PC-9 (cell line): ENCODE measurements around the gene FIGNL2. TPM values are rescaled to one million over a fixed set of nuclear protein-coding genes. Genes with fewer than 3 reads are reported as not detected.

Experiments used
- BruUV-seq: library from RNA; stranded (reverse); fragments of 400-500 nt; replicated peaks from 2 replicates; lab custom pipeline; 2021; lab: Mats Ljungman, UMichigan
- CTCF ChIA-PET: fragments of 300-600 bp; sonication (Branson Sonifier 250); formaldehyde crosslinking; loops from one replicate; lab custom pipeline; 2022; ENCODE audit warnings: antibody characterized with exemption; lab: Charles Lee
- POLR2A ChIA-PET: fragments of 300-600 bp; sonication (Branson Sonifier 250); formaldehyde crosslinking; loops from one replicate; lab custom pipeline; 2022; ENCODE audit warnings: antibody characterized with exemption; ENCODE audit not compliant: unreplicated experiment; lab: Charles Lee
- DNase-seq, 2 experiments: peaks; one replicate each; pipeline versions ENCODE4 v3.0.0 to v3.0.0-alpha.2; 2015 to 2022; ENCODE audit warnings: mixed read lengths in 1 of 2
- H2AFZ ChIP-seq: fragments of 200-600 bp; sonication (generic); 2 replicates; pipeline ENCODE4 v1.8.1; 2017; ENCODE audit warnings: antibody characterized with exemption
- H3F3A ChIP-seq: fragments of 200-600 bp; sonication (generic); 2 replicates; pipeline ENCODE4 v1.8.1; 2017; ENCODE audit warnings: antibody characterized with exemption, mild to moderate bottlenecking, low read depth; ENCODE audit not compliant: insufficient read depth
- H3K27ac ChIP-seq: fragments of 200-600 bp; sonication (generic); 2 replicates; pipeline ENCODE4 v1.6.1; 2016; ENCODE audit warnings: mixed run types
- H3K27me3 ChIP-seq: fragments of 200-600 bp; sonication (generic); 2 replicates; pipeline ENCODE4 v1.6.1; 2016; ENCODE audit warnings: low read depth, mixed run types; ENCODE audit not compliant: insufficient read depth
- H3K36me3 ChIP-seq: fragments of 200-600 bp; sonication (generic); 2 replicates; pipeline ENCODE4 v1.6.1; 2016; ENCODE audit warnings: low read depth, mixed run types
- H3K4me1 ChIP-seq: fragments of 200-600 bp; sonication (generic); replicated peaks from 2 replicates; pipeline ENCODE4 v1.6.1; 2016; ENCODE audit warnings: mixed run types; ENCODE audit not compliant: insufficient read depth
- H3K4me2 ChIP-seq: fragments of 200-600 bp; sonication (generic); 2 replicates; pipeline ENCODE4 v1.6.1; 2017; ENCODE audit warnings: mixed run types
- H3K4me3 ChIP-seq: fragments of 200-600 bp; sonication (generic); 2 replicates; pipeline ENCODE4 v1.6.1; 2016; ENCODE audit warnings: mixed run types
- H3K79me2 ChIP-seq: fragments of 200-600 bp; sonication (generic); 2 replicates; pipeline ENCODE4 v1.6.1; 2017; ENCODE audit warnings: low read depth, mixed run types
- H3K9me2 ChIP-seq: fragments of 200-600 bp; sonication (generic); 2 replicates; pipeline ENCODE4 v1.8.1; 2017; ENCODE audit warnings: mild to moderate bottlenecking; ENCODE audit not compliant: insufficient read depth
- H3K9me3 ChIP-seq: fragments of 200-600 bp; sonication (generic); 2 replicates; pipeline ENCODE4 v1.8.1; 2016; ENCODE audit warnings: low read depth; ENCODE audit not compliant: insufficient read depth
- H4K20me1 ChIP-seq: fragments of 200-600 bp; sonication (generic); 2 replicates; pipeline ENCODE4 v1.8.1; 2017; ENCODE audit not compliant: insufficient read depth
- EZH2 ChIP-seq: fragments of 200-600 bp; sonication (generic); IDR thresholded peaks from 2 replicates; pipeline ENCODE4 v1.8.0; 2017; ENCODE audit warnings: antibody characterized with exemption, low read depth
- intact Hi-C: fragments of 100-400 bp; cut with micrococcal nuclease; formaldehyde crosslinking; loops from one replicate; pipeline ENCODE4 v1.10.0; 2022; ENCODE audit not compliant: unreplicated experiment
- total RNA-seq: library from RNA; stranded (reverse); gene quantifications from 2 replicates; pipeline ENCODE4 v1.2.3, GENCODE V29; 2021
- TF ChIP-seq, protein P1 (sequence below): fragments of 200-600 bp; sonication (generic); conservative IDR thresholded peaks from 2 replicates; pipeline ENCODE4 v1.6.1; 2017; ENCODE audit warnings: mixed run types, antibody characterized with exemption, mild to moderate bottlenecking, moderate library complexity

Gene FIGNL2
- total RNA-seq, 1 experiment from 2014 or later: not detected

DNA sequence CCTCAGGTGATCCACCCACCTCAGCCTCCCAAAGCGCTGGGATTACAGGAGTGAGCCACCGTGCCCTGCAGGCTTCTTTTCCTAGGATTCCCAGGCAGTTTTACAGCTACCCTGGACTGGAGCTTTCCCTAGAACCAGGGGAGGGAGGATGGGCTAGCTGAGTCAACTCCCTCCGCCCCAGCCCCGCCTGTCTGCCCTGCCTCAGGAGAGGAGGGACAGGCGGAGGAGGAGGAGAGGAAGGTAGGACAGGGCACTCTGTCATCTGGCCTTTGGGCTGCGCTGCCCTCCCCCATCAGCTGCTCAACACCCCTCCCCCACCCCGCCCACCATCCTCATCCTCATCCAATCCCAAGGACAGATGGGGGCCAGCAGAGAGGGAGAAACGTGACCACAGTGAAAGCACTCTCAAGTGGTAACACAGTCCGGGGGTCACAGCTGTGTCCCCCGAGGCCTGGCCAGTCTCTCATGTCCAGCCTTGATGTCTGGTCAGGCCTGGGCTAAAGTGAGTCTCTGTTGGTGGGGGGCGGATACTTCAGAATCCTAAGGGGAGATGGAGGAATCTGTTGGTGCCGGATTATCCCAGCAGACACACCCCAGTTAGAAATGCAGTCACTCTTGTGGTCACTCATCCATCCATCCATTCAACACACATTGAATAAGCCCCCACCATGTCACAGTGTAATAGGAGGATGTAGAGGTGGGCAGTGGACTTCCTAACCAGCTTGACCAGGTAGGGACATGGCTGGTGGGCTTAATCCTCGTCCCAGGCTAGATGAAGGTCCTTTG lies 12.3 kb downstream of the FIGNL2 start:
- intact Hi-C loops: no loop called here
- no peak overlapping the region for H3K27ac ChIP-seq
- H4K20me1 ChIP-seq: no peaks in the 10 kb centered on the region
- no peaks in the 10 kb centered on the region for H3K4me1 ChIP-seq
- H2AFZ ChIP-seq: no peak overlapping the region
- no peaks in the 10 kb centered on the region for H3K9me3 ChIP-seq
- no peaks in the 10 kb centered on the region for H3K79me2 ChIP-seq
- no peak for DNase-seq
- no peak overlapping the region for H3K4me3 ChIP-seq
- no peak for TF ChIP-seq EZH2
- TF ChIP-seq, protein P1, sequence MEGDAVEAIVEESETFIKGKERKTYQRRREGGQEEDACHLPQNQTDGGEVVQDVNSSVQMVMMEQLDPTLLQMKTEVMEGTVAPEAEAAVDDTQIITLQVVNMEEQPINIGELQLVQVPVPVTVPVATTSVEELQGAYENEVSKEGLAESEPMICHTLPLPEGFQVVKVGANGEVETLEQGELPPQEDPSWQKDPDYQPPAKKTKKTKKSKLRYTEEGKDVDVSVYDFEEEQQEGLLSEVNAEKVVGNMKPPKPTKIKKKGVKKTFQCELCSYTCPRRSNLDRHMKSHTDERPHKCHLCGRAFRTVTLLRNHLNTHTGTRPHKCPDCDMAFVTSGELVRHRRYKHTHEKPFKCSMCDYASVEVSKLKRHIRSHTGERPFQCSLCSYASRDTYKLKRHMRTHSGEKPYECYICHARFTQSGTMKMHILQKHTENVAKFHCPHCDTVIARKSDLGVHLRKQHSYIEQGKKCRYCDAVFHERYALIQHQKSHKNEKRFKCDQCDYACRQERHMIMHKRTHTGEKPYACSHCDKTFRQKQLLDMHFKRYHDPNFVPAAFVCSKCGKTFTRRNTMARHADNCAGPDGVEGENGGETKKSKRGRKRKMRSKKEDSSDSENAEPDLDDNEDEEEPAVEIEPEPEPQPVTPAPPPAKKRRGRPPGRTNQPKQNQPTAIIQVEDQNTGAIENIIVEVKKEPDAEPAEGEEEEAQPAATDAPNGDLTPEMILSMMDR: no peak
- no peak overlapping the region for H3K4me2 ChIP-seq
- POLR2A ChIA-PET: no interaction called here
- CTCF ChIA-PET: interaction anchor here (0.5 kb wide), 1 partner anchor 93 kb away, joined by 3 read pairs; no protein-coding TSS in a partner anchor
- no peaks in the 10 kb centered on the region for H3K36me3 ChIP-seq
- BruUV-seq: no TSS peak
- no peaks in the 10 kb centered on the region for H3F3A ChIP-seq
- no peaks in the 10 kb centered on the region for H3K9me2 ChIP-seq
- peaks cover 99% of the 10 kb centered on the region for H3K27me3 ChIP-seq

DNA sequence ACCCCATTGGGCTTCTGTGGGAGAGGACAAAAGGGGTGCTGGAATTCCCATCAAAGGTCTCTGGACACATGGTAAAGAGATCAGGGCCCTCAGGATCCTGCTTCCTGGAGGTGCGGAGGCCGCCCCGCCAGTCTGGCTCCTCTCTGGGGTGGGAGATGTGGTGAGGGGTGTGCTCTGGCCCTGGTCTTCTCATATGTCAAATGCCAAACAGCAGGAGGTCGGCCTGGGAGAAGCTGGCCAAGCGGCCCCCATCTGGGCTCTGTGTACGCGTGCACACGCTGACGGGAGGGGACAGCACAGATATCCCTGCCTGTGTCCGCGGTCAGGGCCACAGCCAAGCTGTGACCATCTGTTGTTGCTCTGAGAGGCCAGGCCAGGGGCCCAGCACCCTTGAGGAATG lies 14.1 kb downstream of the FIGNL2 start:
- ChIA-PET POLR2A (no interaction called here), CTCF (no interaction called here)
- H3K4me2 ChIP-seq: no peak overlapping the region
- H3K36me3 ChIP-seq: no peaks in the 10 kb centered on the region
- H3F3A ChIP-seq: no peaks in the 10 kb centered on the region
- no TSS peak for BruUV-seq
- H3K9me3 ChIP-seq: no peaks in the 10 kb centered on the region
- DNase-seq: no peak
- no peak overlapping the region for H3K27ac ChIP-seq
- no peaks in the 10 kb centered on the region for H3K9me2 ChIP-seq
- no peaks in the 10 kb centered on the region for H3K4me1 ChIP-seq
- TF ChIP-seq EZH2: no peak
- TF ChIP-seq, protein P1: no peak
- H2AFZ ChIP-seq: no peak overlapping the region
- H3K27me3 ChIP-seq: peaks cover 98% of the 10 kb centered on the region
- no peaks in the 10 kb centered on the region for H3K79me2 ChIP-seq
- H4K20me1 ChIP-seq: no peaks in the 10 kb centered on the region
- intact Hi-C loops: no loop called here
- no peak overlapping the region for H3K4me3 ChIP-seq

DNA sequence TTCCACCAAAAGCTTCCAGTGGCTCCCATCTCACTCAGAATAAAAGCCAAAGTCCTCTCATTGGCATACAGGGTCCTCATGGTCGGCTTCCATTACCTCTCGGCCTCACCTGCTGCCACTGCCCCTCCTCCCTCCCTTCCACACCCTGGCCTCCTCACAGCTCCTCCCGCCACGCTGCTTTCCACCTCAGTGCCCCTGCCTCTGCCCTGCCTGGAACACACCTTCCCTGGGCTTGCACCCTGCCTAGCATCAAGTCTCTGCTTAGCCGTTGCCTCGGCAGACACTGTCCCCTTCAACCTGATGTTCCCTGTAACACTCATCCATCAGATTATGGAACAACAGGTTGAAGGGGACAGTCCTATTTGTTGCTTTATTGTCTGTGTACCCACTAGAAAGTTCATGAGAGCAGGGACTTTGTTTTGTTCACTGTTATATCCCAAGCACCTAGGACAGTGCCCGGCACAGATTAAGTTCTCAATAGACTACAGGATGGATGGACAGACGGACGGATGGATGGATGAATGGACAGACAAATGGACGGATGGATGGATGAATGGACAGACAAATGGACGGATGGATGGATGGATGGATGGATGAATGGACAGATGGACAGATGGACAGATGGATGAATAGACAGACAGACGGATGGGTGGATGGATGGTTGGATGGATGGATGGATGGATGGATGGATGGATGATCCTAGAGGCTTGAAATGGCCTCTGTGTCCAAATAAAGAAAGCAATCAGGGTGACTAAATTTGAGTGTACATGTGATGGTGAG lies 14.9 kb downstream of the FIGNL2 start:
- Histone ChIP-seq H3K4me3 (no peak overlapping the region), H3K9me2 (no peaks in the 10 kb centered on the region), H3K9me3 (no peaks in the 10 kb centered on the region), H3K27me3 (peaks cover 98% of the 10 kb centered on the region), H4K20me1 (no peaks in the 10 kb centered on the region), H3K79me2 (no peaks in the 10 kb centered on the region), H3K27ac (no peak overlapping the region), H2AFZ (no peak overlapping the region), H3K4me1 (no peaks in the 10 kb centered on the region), H3F3A (no peaks in the 10 kb centered on the region), H3K36me3 (no peaks in the 10 kb centered on the region), H3K4me2 (no peak overlapping the region)
- ChIA-PET CTCF (no interaction called here), POLR2A (no interaction called here)
- TF ChIP-seq EZH2: 0 out of 2 replicates have a peak, but pooled peaks have one; percentile 25
- TF ChIP-seq, protein P1: no peak
- intact Hi-C loops: no loop called here
- DNase-seq: no peak
- no TSS peak for BruUV-seq
